HG03575 (cell line): ENCODE results near the gene SCTR.

Experiments used
- ATAC-seq: cut with Tn5 transposase; IDR thresholded peaks from one replicate; pipeline ENCODE4 v1.9.1; 2021; ENCODE audit not compliant: unreplicated experiment, insufficient number of reproducible peaks, low FRiP score; ENCODE audit errors: extremely low read depth

The SCTR gene

GRCh38 chr2:119478188-119478977 is 45.9 kb downstream of the SCTR start:
- ATAC-seq = no peak

GRCh38 chr2:119477113-119477505 is 47.2 kb downstream of the SCTR start:
- no peak for ATAC-seq

- no peak for ATAC-seq
Measured at GRCh38 chr2:119476301-119477112, 47.8 kb downstream of the SCTR start.

GRCh38 chr2:119475857-119476244 is 48.4 kb downstream of the SCTR start:
- ATAC-seq = no peak

- ATAC-seq = no peak
Measured at GRCh38 chr2:119475225-119475856, 48.9 kb downstream of the SCTR start.

GRCh38 chr2:119474371-119475224 is 49.7 kb downstream of the SCTR start:
- ATAC-seq = no peak

GRCh38 chr2:119473621-119474370 is 50.5 kb downstream of the SCTR start:
- ATAC-seq = no peak

DNA sequence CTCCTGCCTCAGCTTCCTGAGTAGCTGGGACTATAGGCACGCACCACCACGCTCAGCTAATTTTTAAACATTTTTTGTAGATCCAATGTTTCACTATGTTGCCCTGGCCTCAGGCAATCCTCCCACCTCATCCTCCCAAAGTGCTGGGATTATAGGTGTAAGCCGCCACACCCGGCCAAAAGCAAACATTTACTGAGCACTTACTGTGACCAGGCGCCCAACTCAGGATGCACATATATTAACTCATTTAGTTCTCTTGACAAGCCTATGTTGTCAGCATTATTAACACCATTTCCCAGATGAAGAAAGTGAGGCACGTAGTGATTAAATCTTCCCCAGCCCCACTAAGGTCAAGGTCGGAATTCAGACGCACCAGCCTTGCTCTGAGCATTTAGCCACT is 51.5 kb downstream of the SCTR start:
- no peak for ATAC-seq

- ATAC-seq = no peak
Measured at GRCh38 chr2:119469661-119470297, 54.5 kb downstream of the SCTR start.

- ATAC-seq = no peak
Measured at GRCh38 chr2:119469131-119469530, 55.2 kb downstream of the SCTR start.

- no peak for ATAC-seq
Measured at GRCh38 chr2:119468154-119468955, 55.9 kb downstream of the SCTR start.

- no peak for ATAC-seq
Measured at GRCh38 chr2:119466373-119466772, 57.9 kb downstream of the SCTR start.

DNA sequence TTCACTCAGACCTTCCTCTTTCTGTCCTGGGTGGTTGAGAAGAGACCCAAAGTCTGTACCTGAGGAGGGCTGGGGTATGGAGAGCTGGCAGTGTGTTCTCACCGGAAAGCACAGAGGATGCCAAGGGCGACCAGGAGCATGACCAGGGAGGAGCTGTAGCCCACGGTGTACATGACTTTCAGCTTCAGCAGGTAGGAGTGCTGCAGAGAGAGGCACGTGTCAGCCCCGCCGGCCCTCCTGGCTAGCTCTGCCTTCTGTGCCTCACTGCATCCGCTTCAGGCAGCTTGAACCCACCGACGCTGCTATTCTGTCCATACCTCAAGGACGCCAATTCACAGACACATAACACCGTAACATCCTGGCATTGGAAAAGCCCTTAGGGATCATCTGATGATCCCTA is 58.6 kb downstream of the SCTR start:
- ATAC-seq = no peak

DNA sequence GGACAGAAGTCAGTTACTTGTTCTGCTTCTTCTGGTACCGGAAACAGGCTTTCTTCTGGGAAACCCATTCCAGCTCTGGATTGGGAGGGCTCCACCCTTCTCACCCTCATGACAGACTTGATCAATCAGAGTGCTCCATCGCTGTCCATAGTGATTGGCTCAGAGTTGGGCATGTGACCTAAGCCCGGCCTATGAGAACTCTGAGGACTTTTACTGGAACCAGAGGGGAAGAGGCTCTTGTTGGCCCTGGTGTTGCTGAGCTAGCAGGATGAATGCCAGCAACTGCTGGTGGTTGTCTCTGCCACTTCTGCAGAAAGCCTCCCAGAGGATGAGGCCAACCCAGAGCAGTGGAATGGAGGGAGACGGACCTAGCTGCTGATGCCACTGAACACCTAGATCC is 59.3 kb downstream of the SCTR start:
- ATAC-seq = no peak

- no peak for ATAC-seq
Measured at GRCh38 chr2:119463990-119464389, 60.3 kb downstream of the SCTR start.

- no peak for ATAC-seq
Measured at GRCh38 chr2:119463136-119463535, 61.1 kb downstream of the SCTR start.

GRCh38 chr2:119462574-119462973 is 61.7 kb downstream of the SCTR start:
- ATAC-seq = no peak
